Daoy (cell line): ENCODE data around the gene FNDC5. TPM values are rescaled to one million over a fixed set of nuclear protein-coding genes. Genes with fewer than 3 reads are reported as not detected.

Source experiments
- DNase-seq: peaks from one replicate; pipeline ENCODE4 v3.0.0-alpha.2; 2015; ENCODE audit warnings: low read depth
- total RNA-seq: library from RNA; depleted of rRNA; stranded (reverse); fragments of >200 nt; shearing (Covaris generic); gene quantifications from 2 replicates; pipeline ENCODE4 v1.2.3, GENCODE V29; 2014

The FNDC5 gene
- total RNA-seq, 1 experiment from 2014 or later = 2.7 TPM

- no peak for DNase-seq
Measured at GRCh38 chr1:32897082-32898049, 26.7 kb upstream of the FNDC5 start.

GRCh38 chr1:32896451-32896850 lies 25.7 kb upstream of the FNDC5 start:
- DNase-seq = no peak

- no peak for DNase-seq
Measured at GRCh38 chr1:32895325-32896215, 24.9 kb upstream of the FNDC5 start.

GRCh38 chr1:32894681-32895080 lies 24.0 kb upstream of the FNDC5 start:
- DNase-seq = no peak

DNA sequence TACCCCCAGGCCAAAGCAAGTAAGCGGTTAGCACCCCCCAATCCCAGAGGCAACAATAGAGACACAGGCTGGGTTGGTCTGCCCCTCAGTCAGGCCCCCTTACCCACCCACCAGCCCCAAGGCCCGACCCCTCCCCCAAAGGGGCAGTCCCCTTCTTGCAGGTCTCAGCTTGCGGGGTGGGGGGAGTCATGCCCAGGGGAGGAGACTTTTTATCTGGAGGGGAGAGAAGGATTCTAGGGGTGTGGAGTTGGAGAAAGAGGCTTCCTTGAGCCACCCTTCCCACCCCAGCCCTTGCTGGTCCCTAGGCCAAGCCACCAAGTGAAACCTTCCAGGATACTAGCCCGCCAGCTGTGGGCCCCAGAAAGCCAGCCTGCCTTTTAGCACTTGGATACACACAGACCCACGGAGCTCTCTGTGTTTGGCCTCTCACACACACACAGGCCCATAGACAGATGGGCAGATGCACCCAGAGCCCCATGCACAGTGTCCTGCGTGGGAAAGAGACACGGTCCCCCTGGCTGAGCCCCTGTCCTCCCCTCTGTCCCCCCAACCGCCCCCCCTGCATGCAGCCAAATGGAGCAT lies 23.4 kb upstream of the FNDC5 start:
- DNase-seq = no peak

DNA sequence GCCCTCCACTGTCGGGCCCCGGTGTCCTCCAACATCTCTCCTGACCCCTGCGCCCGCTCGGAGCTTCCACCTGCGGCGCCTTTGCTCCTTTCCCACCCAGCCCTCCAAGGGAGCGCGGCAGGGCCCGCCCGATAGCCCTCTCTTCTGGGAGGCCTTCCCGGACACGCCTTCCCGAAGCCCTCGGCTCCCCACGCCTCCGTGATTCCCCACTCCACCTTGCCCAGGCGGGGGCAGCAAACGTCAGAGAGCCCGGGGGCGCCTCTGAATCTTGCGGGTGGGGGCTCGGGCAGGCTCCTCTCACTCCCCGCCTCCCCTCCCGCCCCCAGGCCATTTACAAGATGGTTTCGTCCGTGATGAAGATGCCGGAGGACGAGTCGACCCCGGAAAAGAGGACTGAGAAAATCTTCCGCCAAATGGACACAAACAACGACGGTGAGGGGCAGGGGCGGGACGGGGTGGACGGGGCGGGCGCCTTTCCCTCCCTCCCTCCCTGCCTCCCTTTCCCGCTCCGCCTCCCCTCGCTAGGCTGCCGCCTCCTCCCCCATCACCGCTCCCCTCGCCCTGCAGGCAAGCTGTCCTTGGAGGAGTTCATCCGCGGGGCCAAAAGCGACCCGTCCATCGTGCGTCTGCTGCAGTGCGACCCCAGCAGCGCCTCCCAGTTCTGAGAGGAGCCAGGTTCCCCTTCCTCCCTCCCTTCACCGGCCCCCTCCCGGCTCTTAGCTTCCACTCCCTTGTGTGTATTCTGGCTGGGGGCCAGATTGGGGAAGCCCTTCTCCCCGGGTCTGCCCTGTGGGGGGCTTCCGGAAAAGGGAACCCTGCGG lies 22.7 kb upstream of the FNDC5 start:
- DNase-seq = peak; percentile 46

DNA sequence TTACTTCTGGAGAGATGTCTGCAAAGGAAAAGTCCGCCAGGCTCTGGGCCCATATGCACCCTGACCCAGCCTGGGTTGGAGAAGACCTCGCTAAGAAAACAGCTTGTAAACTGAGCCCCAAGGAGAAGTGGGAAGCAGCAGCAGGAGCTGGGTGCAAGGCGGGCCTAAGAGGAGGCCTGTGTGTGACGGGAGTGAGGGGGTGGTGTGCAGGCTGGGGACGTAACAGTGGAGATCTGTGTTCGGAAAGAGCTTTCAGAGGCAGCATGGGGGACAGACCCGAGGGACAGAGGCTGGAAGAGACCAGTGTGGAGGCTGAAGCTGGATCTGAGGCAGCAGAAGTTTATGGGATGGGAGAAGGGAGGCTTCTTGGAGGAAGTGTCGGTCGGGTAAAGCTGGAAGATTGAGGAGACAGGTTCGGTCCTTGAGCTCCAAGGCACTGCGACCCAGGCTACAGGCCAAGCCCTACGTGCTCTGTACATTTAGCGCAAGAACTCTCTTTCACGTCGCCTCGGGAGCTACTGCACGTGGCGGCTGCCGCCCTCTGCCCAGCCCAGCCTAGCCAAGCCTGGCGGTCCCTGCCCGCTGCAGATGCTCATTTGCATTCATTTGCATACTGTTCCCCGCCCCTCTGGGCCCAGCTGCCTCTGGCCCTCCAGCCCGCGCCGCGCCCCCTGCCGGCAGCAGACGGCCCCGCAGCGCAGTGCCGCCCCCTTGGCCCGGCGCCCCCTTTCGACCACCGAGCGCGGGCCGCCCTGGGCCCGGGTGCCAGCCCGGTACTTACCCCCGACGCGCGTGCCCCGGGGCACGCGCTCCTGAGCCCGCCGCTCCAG lies 21.9 kb upstream of the FNDC5 start:
- DNase-seq = peak; percentile 65

DNA sequence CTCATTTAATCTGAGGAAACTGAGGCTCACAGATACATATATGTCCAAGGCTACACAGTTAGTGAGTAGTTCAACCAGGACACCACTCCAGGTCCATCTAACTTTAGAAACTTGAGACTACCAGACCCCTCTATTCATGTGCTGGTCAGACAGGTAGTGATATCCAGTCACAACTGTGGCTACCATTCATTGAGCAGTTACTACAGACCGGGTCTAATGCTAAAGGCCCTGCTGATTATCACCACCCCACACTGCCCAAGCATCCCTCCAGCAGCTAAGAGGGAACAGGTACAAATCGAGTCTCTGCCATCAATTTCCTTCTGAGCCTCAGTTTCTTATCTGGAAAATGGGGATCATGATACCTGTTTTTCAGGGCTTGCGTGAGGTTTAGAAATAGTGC lies 20.9 kb upstream of the FNDC5 start:
- no peak for DNase-seq

GRCh38 chr1:32891241-32891570 lies 20.5 kb upstream of the FNDC5 start:
- DNase-seq = no peak

GRCh38 chr1:32890516-32891240 lies 20.0 kb upstream of the FNDC5 start:
- no peak for DNase-seq

- no peak for DNase-seq
Measured at GRCh38 chr1:32889731-32890278, 19.1 kb upstream of the FNDC5 start.

GRCh38 chr1:32888677-32889420 lies 18.1 kb upstream of the FNDC5 start:
- DNase-seq = peak; percentile 1

DNA sequence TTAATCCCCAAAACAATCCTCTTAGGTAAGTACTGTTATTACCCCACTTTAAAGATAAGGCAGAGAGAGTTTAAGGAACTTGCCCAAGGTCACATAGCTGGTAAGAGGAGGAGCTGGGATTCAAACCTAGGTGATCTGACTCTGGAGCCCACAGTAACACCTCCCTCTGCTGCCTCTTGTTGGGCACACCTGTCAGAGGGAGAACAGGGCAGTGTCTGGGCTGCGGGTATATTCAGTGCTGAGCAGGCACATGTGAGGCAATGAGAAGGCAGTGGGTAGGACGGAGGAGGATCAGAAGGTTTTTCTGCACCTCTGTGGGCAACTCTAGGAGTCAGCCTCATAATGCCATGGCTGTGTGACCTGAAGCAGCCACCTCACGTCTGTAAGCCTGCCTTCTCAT lies 17.4 kb upstream of the FNDC5 start:
- DNase-seq = no peak

DNA sequence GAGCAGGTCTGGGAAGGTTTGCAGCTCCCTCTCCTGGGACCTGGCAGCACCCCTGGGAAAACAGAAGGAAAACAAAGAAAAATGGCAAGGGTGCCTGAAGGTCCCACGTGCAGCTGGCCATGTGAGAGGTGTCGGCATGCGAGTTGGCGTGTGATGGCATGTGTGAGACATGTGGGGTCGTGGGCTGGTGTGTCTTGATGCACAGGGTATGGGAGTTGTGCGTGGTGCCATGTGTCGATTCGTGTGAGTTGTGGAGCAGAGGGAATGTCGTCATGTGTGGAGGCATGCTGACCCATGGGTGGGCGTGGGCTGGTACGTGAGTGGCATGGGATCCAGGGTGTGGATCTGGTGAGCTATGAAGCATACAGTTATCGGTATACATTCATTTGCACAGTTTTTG lies 16.9 kb upstream of the FNDC5 start:
- DNase-seq = no peak

GRCh38 chr1:32886828-32887414 lies 16.2 kb upstream of the FNDC5 start:
- DNase-seq = no peak

DNA sequence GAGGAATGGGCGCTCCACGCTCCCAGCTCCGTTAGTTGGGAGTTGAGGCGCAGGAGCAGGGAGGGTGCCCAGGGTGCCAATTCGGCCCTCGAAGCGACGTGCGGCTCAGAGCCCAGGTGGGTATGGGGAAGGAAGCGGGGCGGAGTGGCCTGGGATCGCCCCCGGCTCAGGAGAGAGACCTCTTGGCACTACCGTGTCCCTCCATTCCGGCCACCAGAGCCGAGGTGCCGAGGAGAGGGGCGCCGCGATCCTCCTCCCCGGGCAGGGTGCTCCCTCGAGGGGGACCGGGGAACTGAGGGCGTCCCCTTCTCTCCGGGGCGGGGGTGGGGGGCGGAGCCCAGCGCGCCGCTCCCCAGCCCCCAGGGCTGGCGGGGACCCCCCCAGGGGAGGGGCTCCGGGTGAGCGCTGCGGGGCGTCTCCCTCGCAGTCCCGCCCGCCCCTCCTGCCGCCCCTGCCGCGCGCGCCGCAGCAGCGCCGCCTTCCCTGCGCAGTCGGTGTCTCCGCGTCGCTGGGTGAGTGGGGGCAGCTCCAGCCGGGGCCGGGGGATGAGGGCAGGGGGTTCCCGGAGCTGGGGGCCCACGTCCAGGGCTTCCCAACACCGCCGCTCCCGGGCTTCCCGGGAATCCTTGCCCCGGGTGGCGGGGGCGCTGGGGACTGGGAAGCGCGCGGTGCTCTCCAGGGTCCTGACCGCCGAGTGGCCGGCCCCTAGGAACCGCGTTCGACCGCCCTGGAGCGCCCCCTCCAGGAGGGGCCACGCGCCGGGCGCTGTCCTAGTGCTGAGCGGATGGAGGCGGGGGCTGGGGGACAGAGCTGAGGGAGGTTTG lies 15.5 kb upstream of the FNDC5 start, which contains the start of gene HPCA:
Gene HPCA (plus strand): TSS at position 488 of the 824 bp plus-strand sequence. CDS start 2,408 bp downstream, outside the sequence.
- peak; percentile 78 for DNase-seq

DNA sequence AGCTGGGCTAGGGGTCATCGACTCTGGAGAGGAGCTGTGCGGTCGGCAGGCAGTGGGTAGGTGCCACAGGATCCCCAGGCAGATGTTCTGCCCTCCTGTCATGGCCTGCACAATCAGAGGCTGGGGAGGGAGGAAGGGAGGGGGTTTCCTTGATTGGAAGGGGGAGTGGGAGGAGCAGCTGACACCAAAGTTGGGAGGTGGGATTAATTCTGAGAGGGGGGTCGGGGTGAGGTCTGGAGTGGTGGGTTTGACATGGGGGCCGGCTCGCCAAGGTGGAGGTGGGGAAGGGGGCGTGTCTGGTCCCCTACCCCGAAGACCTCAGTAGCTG lies 14.9 kb upstream of the FNDC5 start:
- DNase-seq = no peak

- no peak for DNase-seq
Measured at GRCh38 chr1:32884726-32885125, 14.0 kb upstream of the FNDC5 start.
